DMS 273 (cell line): Measurements from ENCODE around the gene KCTD18.

Experiments used
- DNase-seq: peaks from one replicate; lab custom pipeline; 2025; ENCODE audit not compliant: unreplicated experiment; lab: John Stamatoyannopoulos, UW

The KCTD18 gene

GRCh38 chr2:200509612-200510433 is at the start of gene KCTD18:
Gene KCTD18, minus strand, starts transcription at chr2:200510068. Its CDS starts 3,052 bp downstream, at chr2:200507016.
- DNase-seq = peak; percentile 91

GRCh38 chr2:200540793-200541192 is 30.9 kb upstream of the KCTD18 start:
- DNase-seq = no peak

GRCh38 chr2:200538139-200538538 is 28.3 kb upstream of the KCTD18 start:
- DNase-seq = no peak

- DNase-seq = no peak
These were observed 24.7 kb upstream of the KCTD18 start for GRCh38 chr2:200534572-200534971.

GRCh38 chr2:200533754-200534153 is 23.9 kb upstream of the KCTD18 start:
- DNase-seq = no peak

GRCh38 chr2:200528228-200528627 is 18.4 kb upstream of the KCTD18 start:
- no peak for DNase-seq

GRCh38 chr2:200525882-200526651 is 16.2 kb upstream of the KCTD18 start, which contains the start of gene SGO2:
Gene SGO2, plus strand, starts transcription at chr2:200526207. Its CDS starts 6,769 bp downstream, at chr2:200532976.
- peak; percentile 98 for DNase-seq

- no peak for DNase-seq
These were observed 15.6 kb upstream of the KCTD18 start for GRCh38 chr2:200525551-200525881.

- DNase-seq = no peak
These were observed 15.2 kb upstream of the KCTD18 start for GRCh38 chr2:200525066-200525465.

- DNase-seq = no peak
These were observed 13.7 kb upstream of the KCTD18 start for GRCh38 chr2:200523604-200524003.

GRCh38 chr2:200523158-200523557 is 13.3 kb upstream of the KCTD18 start:
- no peak for DNase-seq

- no peak for DNase-seq
These were observed 5.3 kb upstream of the KCTD18 start for GRCh38 chr2:200515155-200515554.

GRCh38 chr2:200509235-200509611 is 645 bp downstream of the KCTD18 start:
- DNase-seq = peak; percentile 21

GRCh38 chr2:200507179-200507578 is 2.7 kb downstream of the KCTD18 start:
- DNase-seq = no peak

- DNase-seq = no peak
These were observed 3.2 kb downstream of the KCTD18 start for GRCh38 chr2:200506679-200507078.

- DNase-seq = no peak
These were observed 7.7 kb downstream of the KCTD18 start for GRCh38 chr2:200502196-200502595.

- DNase-seq = no peak
These were observed 11.3 kb downstream of the KCTD18 start for GRCh38 chr2:200498402-200499162.

- no peak for DNase-seq
These were observed 13.2 kb downstream of the KCTD18 start for GRCh38 chr2:200496696-200497095.

GRCh38 chr2:200494048-200494447 is 15.8 kb downstream of the KCTD18 start:
- no peak for DNase-seq

GRCh38 chr2:200492656-200493055 is 17.2 kb downstream of the KCTD18 start:
- DNase-seq = no peak

GRCh38 chr2:200490001-200490400 is 19.9 kb downstream of the KCTD18 start:
- no peak for DNase-seq
